HG02970 (cell line): ENCODE results near the gene PPAT.
"Not testable (repeated sequence)": the region's sequence is repeated elsewhere in the genome, so short reads cannot be mapped to it uniquely, and the experiment has no call there.

Experiments
- ATAC-seq: cut with Tn5 transposase; IDR thresholded peaks from one replicate; pipeline ENCODE4 v1.9.1; 2021; ENCODE audit warnings: mild to moderate bottlenecking, moderate library complexity, moderate number of reproducible peaks; ENCODE audit not compliant: unreplicated experiment, low FRiP score

The PPAT gene

DNA sequence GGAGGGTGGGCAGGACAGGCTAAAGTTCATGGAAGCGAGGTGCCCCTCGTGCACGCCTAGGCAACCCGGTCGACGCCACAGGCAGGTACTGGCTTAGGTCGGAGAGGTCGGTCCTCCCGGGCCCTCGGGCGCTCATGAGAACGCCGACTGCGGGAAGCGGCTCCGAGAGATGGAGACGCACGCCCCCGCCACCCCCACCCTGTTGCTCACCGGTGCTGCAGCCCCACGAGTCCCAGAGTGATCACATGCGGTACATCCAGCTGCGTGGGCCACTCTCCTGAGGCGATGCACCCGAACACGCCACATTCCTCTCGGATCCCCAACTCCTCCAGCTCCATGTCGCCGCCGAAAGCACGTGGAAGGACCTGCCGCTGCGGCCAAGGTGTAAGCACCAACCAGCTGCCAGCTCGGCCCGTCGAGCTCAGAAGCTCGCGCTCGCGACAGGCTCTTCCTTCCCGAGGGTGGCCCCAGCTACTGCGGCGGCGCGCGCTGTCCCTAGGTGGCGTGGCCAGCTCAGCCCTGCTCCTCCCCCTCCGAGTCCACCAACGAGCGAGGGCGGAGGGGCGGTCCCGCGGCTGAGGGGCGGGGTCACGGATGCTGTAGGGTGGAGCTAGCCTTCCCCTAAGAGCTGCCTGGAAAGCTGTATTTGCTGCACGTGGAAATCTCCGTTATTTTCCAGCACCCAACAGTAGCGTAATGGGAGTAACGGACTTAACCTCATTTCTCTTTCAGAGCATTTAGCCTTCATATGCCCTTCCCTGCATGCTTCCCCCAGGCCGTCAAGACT, at the start of gene PPAT:
Gene PPAT, minus strand, starts transcription at position 476 of the 787 bp plus-strand sequence. Its CDS starts 138 bp downstream, at position 338.
- ATAC-seq = peak; percentile 74

DNA sequence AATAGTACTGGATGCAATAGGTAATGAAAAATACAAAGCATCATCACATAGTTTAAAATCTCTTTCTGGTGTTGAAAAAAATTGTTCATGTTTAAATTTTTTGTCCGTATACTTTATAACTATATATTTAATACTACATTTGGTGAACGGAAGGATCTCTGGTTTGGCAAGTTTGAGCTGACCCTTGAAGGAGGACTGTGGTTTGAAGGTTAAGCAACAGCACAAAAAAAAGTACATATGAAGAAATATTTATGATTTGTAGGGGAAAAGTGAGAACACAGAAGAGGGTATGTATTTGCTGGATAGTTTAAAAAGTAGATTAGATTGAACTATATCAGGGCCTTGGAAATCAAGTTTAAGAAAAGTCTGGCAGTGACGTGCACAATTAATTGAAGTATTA, 45.3 kb upstream of the PPAT start:
- no peak for ATAC-seq

DNA sequence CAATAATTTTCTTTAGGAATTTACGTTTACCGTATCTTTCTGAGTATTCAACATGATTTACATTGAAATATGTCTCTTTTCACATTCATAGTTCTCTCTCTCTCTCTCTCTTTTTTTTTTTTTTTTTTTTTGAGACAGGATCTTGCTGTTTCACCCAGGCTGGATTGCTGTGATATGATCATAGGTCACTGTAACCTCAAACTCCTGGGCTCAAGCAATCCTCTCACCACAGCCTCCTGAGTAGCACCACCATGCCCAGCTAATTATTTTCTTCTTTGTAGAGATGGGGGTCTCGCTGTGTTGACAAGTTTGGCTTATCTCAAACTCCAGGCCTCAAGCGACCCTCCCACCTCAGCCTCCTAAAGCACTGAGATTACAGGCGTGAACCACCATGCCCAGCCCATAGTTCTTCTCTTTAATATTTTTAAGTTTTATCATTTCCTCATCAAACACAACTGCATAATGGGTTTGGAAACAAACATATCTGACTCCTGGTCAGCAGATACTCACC, 41.8 kb upstream of the PPAT start:
- ATAC-seq = no peak

DNA sequence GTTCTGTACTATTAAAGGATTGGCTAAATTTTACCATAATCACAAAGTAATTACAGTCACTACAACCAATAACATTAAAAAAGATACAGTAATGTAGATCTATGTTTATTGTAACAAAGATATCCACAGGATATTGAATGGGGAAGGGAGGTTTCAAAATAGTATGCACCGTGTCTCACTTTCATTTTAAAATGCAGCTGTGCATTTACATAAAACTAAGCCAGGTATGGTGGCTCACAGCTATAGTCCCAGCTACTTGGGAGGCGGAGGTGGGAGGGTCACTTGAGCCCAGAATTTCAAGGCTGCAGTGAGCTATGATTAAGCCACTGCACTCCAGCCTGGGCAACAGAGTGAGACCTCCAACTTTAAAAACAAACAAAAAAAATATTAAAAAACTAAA, 40.5 kb upstream of the PPAT start:
- no peak for ATAC-seq

DNA sequence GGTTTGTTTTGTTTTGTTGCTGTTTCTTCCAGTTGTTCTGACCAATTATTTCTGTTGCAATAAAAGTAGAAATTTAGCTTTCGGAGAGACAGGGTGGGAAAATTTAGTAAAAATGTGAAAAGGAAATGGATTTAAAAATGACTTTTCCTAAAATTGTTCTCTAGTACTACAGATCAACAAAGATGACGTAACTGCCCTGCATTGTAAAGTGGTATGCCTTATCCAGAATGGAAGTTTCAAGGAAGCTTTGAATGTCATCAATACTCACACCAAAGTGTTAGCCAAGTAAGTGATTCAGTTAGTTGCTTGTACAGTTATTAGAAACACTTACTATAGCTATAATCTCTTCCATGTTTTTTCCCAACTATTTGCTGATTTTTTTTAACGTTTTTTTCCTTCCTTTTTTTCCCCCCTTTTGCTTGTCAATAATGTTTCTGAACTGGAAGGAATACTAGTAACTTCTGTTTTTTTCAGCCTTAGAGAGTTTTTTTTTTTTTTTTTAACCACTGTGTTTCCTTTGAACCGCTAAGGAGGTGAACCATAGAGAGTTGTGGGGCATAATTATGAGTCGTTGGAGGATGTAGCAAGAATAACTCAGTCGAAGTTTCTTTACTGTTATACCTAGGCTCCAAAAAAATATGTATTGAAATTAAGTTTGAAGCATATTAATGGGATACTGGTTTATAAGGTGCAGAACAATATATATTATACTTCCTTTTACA, 34.2 kb upstream of the PPAT start:
- ATAC-seq = no peak

DNA sequence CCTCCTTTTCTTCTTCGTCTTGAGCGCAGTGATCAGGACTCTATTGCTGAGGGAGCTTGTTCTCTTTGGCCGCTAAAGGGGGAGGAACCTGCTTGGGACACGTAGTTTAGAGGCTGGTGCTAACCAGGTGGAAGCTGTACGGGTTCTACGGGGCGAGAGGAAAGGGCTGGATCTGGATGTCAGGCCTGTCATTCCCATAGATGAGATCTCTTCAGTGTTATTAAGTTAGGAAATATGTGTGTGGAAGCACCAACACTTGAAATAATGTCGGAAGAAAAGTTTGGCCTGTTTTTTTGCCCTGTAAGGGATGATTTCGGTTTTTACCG, 32.6 kb upstream of the PPAT start:
- no peak for ATAC-seq

DNA sequence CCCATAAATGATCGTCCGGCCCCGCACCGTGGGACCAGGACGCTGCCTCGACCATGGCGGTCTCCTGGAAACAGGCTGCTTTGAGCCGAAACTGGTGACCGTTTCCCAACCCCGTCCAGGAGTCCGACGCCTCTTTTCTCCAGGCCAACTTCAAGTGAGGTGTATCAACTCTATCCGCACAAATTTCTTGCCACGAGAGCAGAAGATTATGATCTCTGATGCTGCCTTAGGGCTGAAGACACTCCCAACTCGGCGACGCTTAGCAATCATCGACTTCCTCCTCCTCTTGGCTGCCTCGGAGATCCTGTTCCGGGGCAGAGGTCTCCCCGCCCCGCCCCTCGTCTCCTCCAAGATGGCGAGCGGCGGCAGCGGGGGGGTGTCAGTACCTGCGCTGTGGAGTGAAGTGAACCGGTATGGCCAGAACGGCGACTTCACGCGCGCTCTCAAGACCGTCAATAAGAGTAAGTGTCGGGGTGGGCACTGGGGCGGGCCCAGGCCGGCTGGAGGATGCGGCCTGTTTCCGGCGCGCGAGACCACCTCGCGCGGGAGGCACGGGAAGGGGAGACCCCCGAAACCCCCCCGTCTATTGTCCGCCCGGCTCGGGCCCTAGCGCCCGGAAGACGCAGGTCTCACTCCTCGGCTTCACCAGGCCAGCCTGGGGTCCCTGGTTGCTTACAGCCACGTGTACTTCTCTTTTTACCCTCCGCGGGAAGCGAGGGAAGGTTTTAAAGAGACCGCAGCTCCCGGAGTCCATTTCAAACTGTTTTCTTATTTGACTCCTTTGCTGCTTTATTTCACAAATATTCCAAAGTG, 32.1 kb upstream of the PPAT start, which contains the start of gene SRP72:
Gene SRP72, plus strand, starts transcription at position 334 of the 813 bp plus-strand sequence. Its CDS starts 19 bp downstream, at position 353.
- ATAC-seq = peak; percentile 91

DNA sequence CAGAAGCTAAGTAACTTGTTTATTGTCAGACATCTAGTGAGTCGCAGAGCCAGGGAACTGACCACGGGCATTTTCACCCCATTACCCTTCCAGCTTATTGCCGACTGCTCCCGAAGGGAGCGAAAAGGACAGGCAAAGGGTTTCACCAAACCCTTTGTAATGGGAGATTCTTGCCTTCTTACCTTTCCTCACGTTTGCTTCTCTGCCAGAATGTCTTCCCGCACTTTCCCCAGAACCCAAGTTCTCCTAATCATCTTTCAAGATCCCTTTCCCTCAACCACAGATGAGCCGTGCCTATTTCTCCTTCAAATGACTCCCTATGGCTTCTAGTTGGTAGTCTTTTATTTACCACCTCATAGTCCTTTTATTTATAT, 31.5 kb upstream of the PPAT start:
- ATAC-seq = no peak

DNA sequence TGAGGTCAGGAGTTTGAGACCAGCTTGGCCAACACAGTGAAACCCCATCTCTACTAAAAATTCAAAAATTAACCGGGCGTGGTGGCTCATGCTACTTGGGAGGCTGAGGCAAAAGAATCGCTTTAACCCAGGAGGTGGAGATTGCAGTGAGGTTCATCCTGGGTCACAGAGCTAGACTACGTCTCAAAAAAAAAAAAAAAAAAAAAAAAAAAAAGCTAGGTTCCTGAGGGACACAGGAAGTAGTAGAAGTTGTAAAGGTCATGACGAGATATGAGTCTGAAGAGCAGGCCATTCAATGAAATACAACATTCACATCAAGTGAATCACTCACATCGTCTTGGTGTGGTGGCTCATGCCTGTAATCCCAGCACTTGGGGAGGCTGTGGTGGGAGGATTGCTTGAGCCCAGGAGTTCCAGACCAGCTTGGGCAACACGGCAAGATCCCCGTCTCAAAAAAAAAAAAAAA, 30.9 kb upstream of the PPAT start:
- ATAC-seq = not testable (repeated sequence)

DNA sequence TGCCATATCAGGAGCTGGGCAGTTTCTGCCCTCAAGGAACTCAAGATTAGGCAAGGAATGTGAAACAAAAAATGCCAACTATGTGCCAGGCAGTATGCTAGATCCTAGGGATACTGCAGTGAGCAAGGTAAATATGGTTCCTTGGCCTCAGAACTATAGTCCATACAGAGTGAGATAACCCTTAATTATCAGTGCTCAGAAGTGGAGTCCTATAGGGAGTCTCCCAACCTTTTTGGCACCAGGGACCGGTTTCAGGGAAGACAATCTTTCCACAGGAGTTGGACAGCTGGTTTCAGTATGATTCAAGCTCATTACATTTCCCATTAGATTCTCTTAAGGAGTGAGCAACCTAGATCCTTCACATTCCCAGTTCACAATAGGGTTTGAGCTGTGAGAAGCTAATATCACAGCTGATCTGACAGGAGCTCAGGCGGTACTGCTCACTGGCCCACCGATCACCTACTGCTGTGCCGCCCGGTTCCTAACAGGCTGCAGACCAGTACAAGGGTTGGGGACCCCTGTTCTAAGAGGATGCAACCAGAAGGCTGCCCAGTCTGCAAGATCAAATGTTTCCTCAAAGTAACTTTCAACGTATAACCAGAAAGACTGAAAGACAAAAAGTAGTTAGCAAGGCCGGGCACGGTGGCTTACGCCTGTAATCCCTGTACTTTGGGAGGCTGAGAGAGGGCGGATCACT, 30.3 kb upstream of the PPAT start:
- ATAC-seq = no peak

DNA sequence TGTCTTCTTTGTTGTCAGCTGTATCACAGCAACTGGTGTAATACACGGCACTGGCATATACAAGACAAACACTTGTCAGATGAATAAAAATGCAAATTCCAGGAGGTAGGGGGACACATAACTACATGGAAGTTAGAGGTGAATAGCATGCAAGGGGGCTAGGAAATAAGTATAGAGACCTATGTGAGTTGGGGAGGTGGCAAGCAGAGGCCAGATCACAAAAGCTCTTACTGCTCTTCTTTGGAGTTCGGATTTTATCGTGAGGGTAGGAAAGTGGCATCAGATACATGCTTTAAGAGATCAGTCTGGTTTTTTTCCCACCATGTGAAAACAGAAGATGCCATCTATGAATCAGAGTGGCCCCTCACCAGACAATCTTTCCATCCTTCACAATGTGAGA, 29.2 kb upstream of the PPAT start:
- no peak for ATAC-seq

DNA sequence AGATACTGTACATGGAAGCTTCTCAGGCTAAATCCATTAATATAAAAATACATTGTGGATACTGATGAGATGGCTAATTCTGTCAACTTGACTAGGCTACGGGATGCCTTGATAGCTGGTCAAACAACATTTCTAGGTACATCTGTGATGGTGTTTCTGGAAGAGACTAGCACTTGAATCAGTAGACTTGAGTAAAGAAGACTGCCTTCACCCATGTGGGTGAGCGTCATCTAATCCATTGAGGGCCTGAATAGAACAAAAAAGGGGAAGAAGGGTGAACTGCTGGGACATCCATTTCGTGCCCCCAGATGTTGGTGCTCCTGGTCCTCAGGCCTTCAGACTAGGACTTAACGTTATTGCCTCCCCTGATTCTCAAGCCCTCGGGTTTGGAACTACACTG, 28.3 kb upstream of the PPAT start:
- no peak for ATAC-seq

DNA sequence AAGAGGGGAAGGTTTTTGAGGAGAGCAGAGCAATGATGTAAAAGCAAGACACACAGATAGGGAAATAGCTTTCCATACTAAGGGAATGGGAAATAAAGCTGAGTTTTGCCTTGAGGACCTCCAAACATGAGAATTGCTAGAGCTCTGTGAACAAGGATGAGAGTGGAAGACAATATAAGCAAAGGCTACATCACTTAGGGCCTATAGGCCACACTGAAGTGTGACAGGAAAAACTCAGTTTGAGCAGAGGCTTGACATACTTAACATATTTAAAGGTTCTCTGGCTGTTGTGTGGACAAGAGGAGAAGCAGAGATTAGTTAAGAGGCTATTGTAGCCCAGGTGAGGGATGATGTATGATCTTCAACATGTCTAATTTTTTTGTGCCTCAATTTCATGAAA, 26.7 kb upstream of the PPAT start:
- no peak for ATAC-seq

DNA sequence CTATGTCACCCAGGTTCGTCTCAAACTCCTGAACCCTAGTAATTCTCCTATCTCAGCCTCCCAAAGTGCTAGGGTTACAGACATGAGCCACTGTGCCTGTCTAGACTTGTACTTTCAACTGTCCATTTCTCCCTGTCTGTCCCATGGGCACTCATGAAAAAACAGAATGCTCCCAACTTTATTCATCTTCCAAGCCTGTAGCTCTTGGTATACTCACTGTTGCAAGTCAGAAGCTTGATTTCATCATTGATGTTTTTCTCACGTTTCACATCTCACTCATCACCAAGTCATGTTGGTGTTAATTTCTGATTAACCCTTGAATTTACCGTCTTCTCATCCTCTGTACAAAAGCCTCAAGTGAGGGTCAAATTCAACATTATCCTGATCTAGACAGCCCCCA, 24.7 kb upstream of the PPAT start:
- ATAC-seq = no peak

DNA sequence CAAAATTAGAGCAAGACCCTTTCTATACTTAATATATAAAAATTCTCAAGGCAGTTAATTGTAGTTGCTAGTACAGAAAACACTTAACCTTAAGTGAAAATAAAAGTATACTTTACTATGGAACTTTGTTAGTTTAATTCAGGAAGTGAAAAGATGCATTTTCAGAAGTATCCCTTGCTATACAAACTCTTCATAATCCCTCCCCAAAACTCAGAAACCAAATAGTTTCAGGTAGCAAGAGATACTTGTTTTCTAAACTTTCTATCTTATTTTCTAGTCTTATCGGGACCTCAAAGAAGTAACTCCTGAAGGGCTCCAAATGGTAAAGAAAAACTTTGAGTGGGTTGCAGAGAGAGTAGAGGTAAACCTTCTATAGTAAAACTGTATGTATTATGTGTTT, 14.9 kb upstream of the PPAT start:
- no peak for ATAC-seq

DNA sequence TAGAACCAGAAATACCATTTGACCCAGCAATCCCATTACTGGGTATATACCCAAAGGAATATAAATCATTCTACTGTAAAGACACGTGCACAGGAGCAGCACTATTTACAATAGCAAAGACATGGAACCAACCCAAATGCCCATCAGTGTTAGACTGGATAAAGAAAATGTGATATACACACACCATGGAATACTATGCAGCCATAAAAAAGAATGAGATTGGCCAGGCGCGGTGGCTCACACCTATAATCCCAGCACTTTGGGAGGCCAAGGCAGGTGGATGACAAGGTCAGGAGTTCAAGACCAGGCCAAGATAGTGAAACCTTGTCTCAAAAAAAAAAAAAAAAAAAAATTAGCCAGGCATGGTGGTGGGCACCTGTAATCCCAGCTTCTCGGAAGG, 14.1 kb upstream of the PPAT start:
- not testable (repeated sequence) for ATAC-seq

DNA sequence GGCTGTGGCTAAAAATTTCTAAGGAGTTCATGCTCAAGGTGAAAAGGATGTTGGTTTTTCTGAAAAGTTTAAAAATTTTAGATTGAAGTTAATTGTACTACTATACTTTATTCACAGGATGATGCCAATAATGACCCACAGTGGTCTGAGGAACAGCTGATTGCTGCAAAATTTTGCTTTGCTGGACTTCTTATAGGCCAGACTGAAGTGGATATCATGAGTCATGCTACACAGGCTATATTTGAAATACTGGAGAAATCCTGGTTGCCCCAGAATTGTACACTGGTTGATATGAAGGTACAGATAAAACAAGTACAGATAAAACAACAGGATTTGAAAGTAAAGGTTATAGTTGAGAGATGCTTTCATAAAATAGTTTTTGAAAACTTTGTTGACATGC, 12.9 kb upstream of the PPAT start:
- ATAC-seq = no peak

DNA sequence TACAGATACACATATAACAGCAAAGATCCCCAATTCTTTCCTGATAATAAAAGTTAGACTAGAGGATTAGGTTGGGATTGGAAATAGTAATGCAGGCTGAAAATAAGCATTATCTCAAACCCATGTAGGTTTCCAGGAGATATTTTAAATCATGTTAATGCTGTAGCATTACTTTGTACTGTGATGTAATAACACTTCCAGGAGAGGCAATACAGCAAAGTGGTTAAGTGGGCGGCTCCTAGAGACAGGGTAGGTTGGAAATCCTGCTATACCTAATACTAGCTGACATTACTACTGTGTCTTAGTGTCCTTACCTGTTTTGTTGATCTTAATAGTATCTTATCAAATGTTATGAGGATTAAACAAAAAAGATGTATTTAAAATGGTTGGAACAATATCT, 10.3 kb upstream of the PPAT start:
- no peak for ATAC-seq

DNA sequence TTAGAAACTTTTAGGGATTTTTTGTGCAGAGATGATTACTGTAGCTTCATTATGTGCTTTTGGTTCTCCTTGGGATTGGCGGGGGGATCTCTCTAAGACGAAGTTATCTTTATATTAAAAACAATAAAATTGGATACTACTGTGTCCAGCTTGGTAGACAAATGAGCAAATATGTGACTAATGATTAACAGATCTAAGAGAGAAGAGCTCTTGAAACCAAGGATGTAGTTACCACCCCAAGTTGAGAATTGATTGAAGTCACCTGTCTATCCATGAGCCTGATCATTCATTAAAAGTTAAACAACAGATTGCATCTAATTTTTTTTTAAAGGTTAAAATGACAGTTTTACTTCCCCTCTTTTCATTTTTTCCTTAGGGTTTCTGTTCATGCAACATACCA, 9.3 kb upstream of the PPAT start:
- ATAC-seq = no peak

DNA sequence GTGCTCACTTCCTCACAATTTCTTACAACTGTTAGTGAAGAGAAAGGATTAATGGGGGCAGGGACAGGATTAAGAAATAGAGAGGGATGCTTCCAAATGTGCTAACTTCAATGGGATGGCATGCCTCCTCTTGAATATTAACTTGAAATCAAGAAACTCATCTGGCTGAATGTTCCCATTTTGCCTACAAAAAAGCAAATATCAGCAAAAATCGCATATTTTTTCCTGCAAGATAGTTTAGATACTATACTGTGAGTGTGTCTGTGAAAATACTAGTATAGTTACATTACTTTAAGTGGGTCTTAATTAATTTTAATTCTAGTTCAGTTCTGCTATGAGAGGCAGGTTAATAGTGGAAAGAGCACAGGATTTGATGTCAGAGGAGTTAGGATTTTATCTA, 5.6 kb upstream of the PPAT start:
- ATAC-seq = no peak
